T-helper 22 cell (primary cell): ENCODE results near the gene PLPP3.

Experiments used
- DNase-seq: peaks from one replicate; pipeline ENCODE4 v3.0.0-alpha.2; 2020; ENCODE audit warnings: low read depth

The PLPP3 gene

GRCh38 chr1:56495538-56495937, 83.8 kb downstream of the PLPP3 start:
- no peak for DNase-seq

GRCh38 chr1:56494306-56494705, 85.1 kb downstream of the PLPP3 start:
- no peak for DNase-seq

- DNase-seq = no peak
Observed at GRCh38 chr1:56493826-56494225, 85.5 kb downstream of the PLPP3 start.

- DNase-seq = no peak
Observed at GRCh38 chr1:56491441-56491840, 87.9 kb downstream of the PLPP3 start.

- no peak for DNase-seq
Observed at GRCh38 chr1:56490619-56491018, 88.7 kb downstream of the PLPP3 start.

- DNase-seq = no peak
Observed at GRCh38 chr1:56489695-56490094, 89.7 kb downstream of the PLPP3 start.

GRCh38 chr1:56484695-56485094, 94.7 kb downstream of the PLPP3 start:
- DNase-seq = no peak

- no peak for DNase-seq
Observed at GRCh38 chr1:56483104-56483503, 96.3 kb downstream of the PLPP3 start.

- no peak for DNase-seq
Observed at GRCh38 chr1:56482486-56482885, 96.9 kb downstream of the PLPP3 start.

GRCh38 chr1:56481140-56481694, 98.1 kb downstream of the PLPP3 start:
- no peak for DNase-seq

- DNase-seq = no peak
Observed at GRCh38 chr1:56478734-56479133, 100.6 kb downstream of the PLPP3 start.

- no peak for DNase-seq
Observed at GRCh38 chr1:56477164-56478111, 101.9 kb downstream of the PLPP3 start.

GRCh38 chr1:56473582-56474270, 105.6 kb downstream of the PLPP3 start:
- no peak for DNase-seq

GRCh38 chr1:56472860-56473259, 106.5 kb downstream of the PLPP3 start:
- DNase-seq = no peak

- no peak for DNase-seq
Observed at GRCh38 chr1:56469640-56470371, 109.6 kb downstream of the PLPP3 start.

- no peak for DNase-seq
Observed at GRCh38 chr1:56468518-56468917, 110.8 kb downstream of the PLPP3 start.

GRCh38 chr1:56466538-56466937, 112.8 kb downstream of the PLPP3 start:
- no peak for DNase-seq

- DNase-seq = no peak
Observed at GRCh38 chr1:56464294-56464693, 115.1 kb downstream of the PLPP3 start.

- no peak for DNase-seq
Observed at GRCh38 chr1:56463376-56463775, 116.0 kb downstream of the PLPP3 start.

- no peak for DNase-seq
Observed at GRCh38 chr1:56462209-56462608, 117.2 kb downstream of the PLPP3 start.

GRCh38 chr1:56461158-56462127, 117.9 kb downstream of the PLPP3 start:
- DNase-seq = no peak
